Measurements from ENCODE around the gene MEGF10. TPM values are rescaled to one million over a fixed set of nuclear protein-coding genes. Genes with fewer than 3 reads are reported as not detected.

Gene MEGF10
- total RNA-seq, 4 donors from 2014 or later, result 0.57 to 6.0 (median 4.3) TPM

- H3K4me3 ChIP-seq (ENCODE audit: low read depth, poor library complexity, severe bottlenecking), result no peak overlapping the region
- WGBS, 2 donors, result 89 to 91% methylated on average over 18 of the region's 18 CpGs
- TF ChIP-seq POLR2A (IDR thresholded peaks at IDR 0.05) (no peak), CTCF (IDR thresholded peaks at IDR 0.05) (no peak)
- no peak for DNase-seq (ENCODE audit: low spot score in 2 of 2)
- intact Hi-C loops (cut with DNase I; ENCODE audit: low total_unique reads), result no loop called here
Observed at GRCh38 chr5:127419683-127420257, 129.2 kb downstream of the MEGF10 start.

DNA sequence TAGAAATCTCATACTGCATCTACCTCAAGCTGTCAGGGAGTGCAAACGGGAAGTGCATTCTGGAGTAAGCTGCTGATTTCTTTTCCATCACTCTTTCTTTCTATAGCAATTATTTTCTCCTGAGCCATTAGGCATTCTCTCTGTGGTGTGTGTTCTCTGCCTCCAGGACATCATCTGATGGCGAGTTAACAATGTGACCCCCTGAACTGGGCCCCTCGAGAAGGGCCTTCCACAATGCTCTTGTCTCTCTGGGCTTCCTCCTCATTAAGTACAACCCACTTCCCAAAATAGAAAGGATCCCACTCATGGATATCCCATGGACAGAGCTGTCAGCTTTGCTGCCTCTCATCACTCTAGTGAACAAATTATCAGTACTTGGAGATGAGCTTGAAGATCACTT, 130.2 kb downstream of the MEGF10 start:
- 42 to 54% methylated on average over 3 of the region's 3 CpGs for WGBS, 2 donors

GRCh38 chr5:127421471-127421870, 130.9 kb downstream of the MEGF10 start:
- intact Hi-C loops (cut with DNase I; ENCODE audit: low total_unique reads), result no loop called here
- DNase-seq (ENCODE audit: low spot score in 2 of 2), result no peak
- 67 to 69% methylated on average over 2 of the region's 2 CpGs for WGBS, 2 donors
- no peak overlapping the region for H3K4me3 ChIP-seq (ENCODE audit: low read depth, poor library complexity, severe bottlenecking)
- TF ChIP-seq CTCF (IDR thresholded peaks at IDR 0.05) (no peak), POLR2A (IDR thresholded peaks at IDR 0.05) (no peak)

More for the DNA sequence above, 130.2 kb downstream of the MEGF10 start:
- no peak for DNase-seq (ENCODE audit: low spot score in 2 of 2)
- intact Hi-C loops (cut with DNase I; ENCODE audit: low total_unique reads), result no loop called here
- H3K4me3 ChIP-seq (ENCODE audit: low read depth, poor library complexity, severe bottlenecking), result no peak overlapping the region
- TF ChIP-seq CTCF (IDR thresholded peaks at IDR 0.05) (no peak), POLR2A (IDR thresholded peaks at IDR 0.05) (no peak)

- intact Hi-C loops (cut with DNase I; ENCODE audit: low total_unique reads), result no loop called here
- TF ChIP-seq CTCF (IDR thresholded peaks at IDR 0.05), result no peak
- TF ChIP-seq POLR2A (IDR thresholded peaks at IDR 0.05), result no peak
- 81 to 82% methylated on average over 4 of the region's 4 CpGs for WGBS, 2 donors
- DNase-seq (ENCODE audit: low spot score in 2 of 2), result no peak
- no peak overlapping the region for H3K4me3 ChIP-seq (ENCODE audit: low read depth, poor library complexity, severe bottlenecking)
Observed at GRCh38 chr5:127423173-127423798, 132.7 kb downstream of the MEGF10 start.

GRCh38 chr5:127425037-127425436, 134.4 kb downstream of the MEGF10 start:
- WGBS, 2 donors, result 43 to 46% methylated on average over 4 of the region's 4 CpGs
- no peak for DNase-seq (ENCODE audit: low spot score in 2 of 2)
- intact Hi-C loops (cut with DNase I; ENCODE audit: low total_unique reads), result no loop called here
- TF ChIP-seq POLR2A (IDR thresholded peaks at IDR 0.05), result no peak
- no peak for TF ChIP-seq CTCF (IDR thresholded peaks at IDR 0.05)
- H3K4me3 ChIP-seq (ENCODE audit: low read depth, poor library complexity, severe bottlenecking), result no peak overlapping the region

- H3K4me3 ChIP-seq (ENCODE audit: low read depth, poor library complexity, severe bottlenecking), result no peak overlapping the region
- intact Hi-C loops (cut with DNase I; ENCODE audit: low total_unique reads), result no loop called here
- 84 to 92% methylated on average over 1 of the region's 1 CpG for WGBS, 2 donors
- no peak for DNase-seq (ENCODE audit: low spot score in 2 of 2)
- TF ChIP-seq CTCF (IDR thresholded peaks at IDR 0.05) (no peak), POLR2A (IDR thresholded peaks at IDR 0.05) (no peak)
Observed at GRCh38 chr5:127425868-127426267, 135.3 kb downstream of the MEGF10 start.
